HCT116 (cell line): ENCODE measurements around the gene NME9. TPM values are rescaled to one million over a fixed set of nuclear protein-coding genes. Genes with fewer than 3 reads are reported as not detected.

Experiments
- ATAC-seq: fragments of 200-7000 bp; cut with Tn5 transposase; 2 replicates; pipeline ENCODE4 v1.9.1; 2020; ENCODE audit warnings: mild to moderate bottlenecking, moderate library complexity
- BruUV-seq: library from RNA; stranded (reverse); fragments of 400-500 nt; replicated peaks from 2 replicates; lab custom pipeline; 2021; lab: Mats Ljungman, UMichigan
- CTCF ChIA-PET: fragments of 300-600 bp; sonication (Branson Sonifier 250); formaldehyde crosslinking; loops from one replicate; lab custom pipeline; 2021; ENCODE audit warnings: antibody characterized with exemption; lab: Charles Lee
- POLR2A ChIA-PET: fragments of 300-600, 350-600 bp; sonication (Branson Sonifier 250); formaldehyde crosslinking; loops from one replicate; lab custom pipeline; 2021; ENCODE audit warnings: antibody characterized with exemption; lab: Charles Lee
- RAD21 ChIA-PET, 2 experiments: fragments of 300-600 bp; sonication (Branson Sonifier 250); formaldehyde crosslinking; loops; one replicate each; lab custom pipeline; 2023; ENCODE audit warnings: low total read pairs in 2 of 2; ENCODE audit not compliant: uncharacterized antibody in 2 of 2, unreplicated experiment in 2 of 2, low non-redundant PET in 1 of 2; lab: Charles Lee
- DNase-seq: peaks from one replicate; pipeline ENCODE4 v3.0.0-alpha.2; 2010; ENCODE audit warnings: low read depth, low spot score
- H2AFZ ChIP-seq: fragments of 200-600 bp; shearing (Covaris generic), sonication (generic); 2 replicates; pipeline ENCODE4 v1.6.1; 2017; ENCODE audit warnings: low read depth, mixed run types, mixed read lengths, antibody characterized with exemption, low read length; ENCODE audit not compliant: poor library complexity, severe bottlenecking
- H3K27ac ChIP-seq: 2 replicates; pipeline ENCODE4 v1.5.1; 2012; ENCODE audit warnings: low read depth, low read length
- H3K27me3 ChIP-seq: fragments of 200-600 bp; sonication (generic); 2 replicates; pipeline ENCODE4 v1.6.1; 2016; ENCODE audit warnings: mixed run types, low read length, mixed read lengths; ENCODE audit not compliant: insufficient read depth
- H3K36me3 ChIP-seq, 2 experiments: fragments of 200-500 bp in 1 of 2; fragments of 200-600 bp in 1 of 2; sonication (Bioruptor generic) in 1 of 2; sonication (generic) in 1 of 2; 2 replicates each; pipeline versions ENCODE4 v1.5.1 to v1.6.1; 2014 to 2016; ENCODE audit warnings: low read length in 2 of 2, inconsistent platforms in 1 of 2, mixed read lengths in 1 of 2, mixed run types in 1 of 2; ENCODE audit not compliant: insufficient read depth in 2 of 2, control insufficient read depth in 1 of 2
- H3K4me1 ChIP-seq, 2 experiments: fragments of 200-600 bp in 1 of 2; sonication (generic) in 1 of 2; 2 replicates each; pipeline versions ENCODE4 v1.5.1 to v1.6.1; 2012 to 2017; ENCODE audit warnings: low read length in 2 of 2, inconsistent platforms in 1 of 2, mild to moderate bottlenecking in 1 of 2, mixed read lengths in 1 of 2, mixed run types in 1 of 2, moderate library complexity in 1 of 2; ENCODE audit not compliant: insufficient read depth in 2 of 2, control insufficient read depth in 1 of 2
- H3K4me2 ChIP-seq: fragments of 200-600 bp; sonication (generic); 2 replicates; pipeline ENCODE4 v1.6.1; 2017; ENCODE audit warnings: mixed run types, low read length, mixed read lengths
- H3K4me3 ChIP-seq, 2 experiments: fragments of 200-600 bp in 1 of 2; sonication (generic) in 1 of 2; replicated peaks in 1 of 2; 2 replicates each; pipeline ENCODE4 v1.5.1; 2011 to 2016; ENCODE audit warnings: low read length in 2 of 2, control low read depth in 1 of 2, low read depth in 1 of 2, mild to moderate bottlenecking in 1 of 2, mixed read lengths in 1 of 2, mixed run types in 1 of 2
- H3K79me2 ChIP-seq: fragments of 200-600 bp; sonication (generic); 2 replicates; pipeline ENCODE4 v1.6.1; 2017; ENCODE audit warnings: mild to moderate bottlenecking, mixed run types, low read length, moderate library complexity, mixed read lengths; ENCODE audit not compliant: insufficient read depth
- H3K9ac ChIP-seq: fragments of 200-600 bp; sonication (generic); 2 replicates; pipeline ENCODE4 v1.6.1; 2016; ENCODE audit warnings: low read length, mixed read lengths
- H3K9me2 ChIP-seq: fragments of 200-600 bp; sonication (generic), shearing (Covaris generic); 2 replicates; pipeline ENCODE4 v1.6.1; 2017; ENCODE audit warnings: mixed run types, mild to moderate bottlenecking, moderate library complexity; ENCODE audit not compliant: insufficient read depth
- H3K9me3 ChIP-seq, 2 experiments: fragments of 200-500 bp in 1 of 2; fragments of 200-600 bp in 1 of 2; sonication (Bioruptor generic) in 1 of 2; sonication (generic) in 1 of 2; 2 replicates each; pipeline ENCODE4 v1.6.1; 2014 to 2017; ENCODE audit warnings: low read length in 2 of 2, mixed read lengths in 2 of 2, inconsistent platforms in 1 of 2, low read depth in 1 of 2, mild to moderate bottlenecking in 1 of 2, mixed run types in 1 of 2, moderate library complexity in 1 of 2; ENCODE audit not compliant: control insufficient read depth in 1 of 2, insufficient read depth in 1 of 2
- H4K20me1 ChIP-seq: fragments of 200-600 bp; sonication (generic), shearing (Covaris generic); 2 replicates; pipeline ENCODE4 v1.6.1; 2017; ENCODE audit warnings: mixed run types, mild to moderate bottlenecking, moderate library complexity; ENCODE audit not compliant: insufficient read depth
- CEBPB ChIP-seq: IDR thresholded peaks from 2 replicates; pipeline ENCODE4 v1.6.1; 2012; ENCODE audit warnings: low read depth
- CTCF ChIP-seq, 3 experiments: fragments of 200-600 bp in 1 of 3; sonication (generic) in 1 of 3; IDR thresholded peaks in 2 of 3; conservative IDR thresholded peaks in 1 of 3; 2 replicates each; pipeline ENCODE4 v1.5.1; 2012 to 2017; ENCODE audit warnings: low read depth in 2 of 3, low read length in 2 of 3, antibody characterized with exemption in 1 of 3, borderline replicate concordance in 1 of 3, control low read depth in 1 of 3, mild to moderate bottlenecking in 1 of 3, mixed read lengths in 1 of 3, mixed run types in 1 of 3, moderate library complexity in 1 of 3; ENCODE audit not compliant: insufficient read depth in 1 of 3
- EGR1 ChIP-seq: IDR thresholded peaks from 2 replicates; pipeline ENCODE4 v1.6.1; 2012; ENCODE audit warnings: low read depth
- EZH2phosphoT487 ChIP-seq: fragments of 200-600 bp; IDR thresholded peaks from 2 replicates; pipeline ENCODE4 v1.6.1; 2018; ENCODE audit warnings: antibody characterized with exemption, borderline replicate concordance
- RAD21 ChIP-seq: IDR thresholded peaks from 2 replicates; pipeline ENCODE4 v1.6.1; 2012; ENCODE audit warnings: low read depth, mild to moderate bottlenecking
- REST ChIP-seq: IDR thresholded peaks from 2 replicates; pipeline ENCODE4 v1.6.1; 2012; ENCODE audit warnings: low read depth
- SP1 ChIP-seq: IDR thresholded peaks from 2 replicates; pipeline ENCODE4 v1.6.1; 2012; ENCODE audit warnings: low read depth
- SRF ChIP-seq: IDR thresholded peaks from 2 replicates; pipeline ENCODE4 v1.6.1; 2012; ENCODE audit warnings: low read depth
- TCF7L2 ChIP-seq: IDR thresholded peaks from 2 replicates; pipeline ENCODE4 v1.7.0; 2011; ENCODE audit warnings: borderline replicate concordance, inconsistent platforms; ENCODE audit not compliant: insufficient read depth, insufficient read length; ENCODE audit errors: extremely low read depth
- YY1 ChIP-seq: IDR thresholded peaks from 2 replicates; pipeline ENCODE4 v1.6.1; 2011; ENCODE audit warnings: low read length, low read depth, moderate library complexity, mild to moderate bottlenecking; ENCODE audit not compliant: insufficient replicate concordance; ENCODE audit errors: extremely low read depth
- intact Hi-C: fragments of 100-400 bp; cut with micrococcal nuclease; formaldehyde crosslinking; loops from 2 replicates; pipeline ENCODE4 v1.10.0; 2022
- total RNA-seq: library from RNA; stranded (reverse); gene quantifications from one replicate; pipeline ENCODE4 v1.2.1, GENCODE V29; 2021; ENCODE audit not compliant: unreplicated experiment

NME9 gene
- total RNA-seq, 1 experiment from 2014 or later, result 0.79 TPM

- Histone ChIP-seq H2AFZ (no peak overlapping the region), H3K79me2 (no peaks in the 10 kb centered on the region), H3K4me2 (no peak overlapping the region), H3K27ac (no peak overlapping the region), H3K9me3 (no peaks in the 10 kb centered on the region), H3K9me2 (no peaks in the 10 kb centered on the region; the same call in 1 of the 2 replicates), H3K4me1 (no peaks in the 10 kb centered on the region), H3K36me3 (no peaks in the 10 kb centered on the region), H3K27me3 (no peaks in the 10 kb centered on the region), H3K4me3 (no peak overlapping the region), H4K20me1 (no peaks in the 10 kb centered on the region), H3K9ac (no peak overlapping the region)
- ChIA-PET CTCF (no interaction called here), POLR2A (no interaction called here), RAD21 (no interaction called here)
- BruUV-seq, result no TSS peak
- DNase-seq (no peak), ATAC-seq (no peak)
- TF ChIP-seq REST (no peak), EZH2phosphoT487 (no peak), SP1 (no peak), SRF (no peak), RAD21 (no peak), CEBPB (no peak), CTCF (IDR thresholded peaks at IDR 0.05 in 2 of 3, conservative IDR thresholded peaks at IDR 0.05 in 1 of 3; ENCODE audit: borderline replicate concordance in 1 of 3, insufficient read depth in 1 of 3, low read depth in 2 of 3, low read length in 2 of 3) (no peak), TCF7L2 (no peak), YY1 (no peak), EGR1 (no peak)
- intact Hi-C loops, result no loop called here
Observed at GRCh38 chr3:138314751-138315150, 14.9 kb downstream of the NME9 start.
